ENCODE measurements around the gene SEMA4G. TPM values are rescaled to one million over a fixed set of nuclear protein-coding genes. Genes with fewer than 3 reads are reported as not detected.
A peak's percentile ranks its signal among the peaks of the same experiment; 100 is the strongest.

SEMA4G gene
- total RNA-seq, 1 donor from 2014 or later, result 0.26 TPM

GRCh38 chr10:100987685-100988049, 18.4 kb downstream of the SEMA4G start:
- peak overlapping the region; percentile 89 for H3K4me3 ChIP-seq (ENCODE audit: low read depth, low read length)
- H3K36me3 ChIP-seq (ENCODE audit: control insufficient read depth, insufficient read depth, low read length), result peaks cover 22% of the 10 kb centered on the region
- H3K27me3 ChIP-seq (ENCODE audit: control insufficient read depth, insufficient read depth, low read length), result no peaks in the 10 kb centered on the region
- FAIRE-seq (no peak), DNase-seq (ENCODE audit: low read depth) (no peak)
- no peak for TF ChIP-seq CTCF (IDR thresholded peaks at IDR 0.05; ENCODE audit: insufficient read depth, low read length, severe bottlenecking)

GRCh38 chr10:100988166-100988565, 18.9 kb downstream of the SEMA4G start:
- no peak for FAIRE-seq
- Histone ChIP-seq H3K27me3 (ENCODE audit: control insufficient read depth, insufficient read depth, low read length) (no peaks in the 10 kb centered on the region), H3K36me3 (ENCODE audit: control insufficient read depth, insufficient read depth, low read length) (peaks cover 17% of the 10 kb centered on the region), H3K4me3 (ENCODE audit: low read depth, low read length) (peak overlapping the region; percentile 89)
- no peak for TF ChIP-seq CTCF (IDR thresholded peaks at IDR 0.05; ENCODE audit: insufficient read depth, low read length, severe bottlenecking)
- DNase-seq (ENCODE audit: low read depth), result no peak

GRCh38 chr10:100989088-100989487, 19.8 kb downstream of the SEMA4G start:
- no peak for TF ChIP-seq CTCF (IDR thresholded peaks at IDR 0.05; ENCODE audit: insufficient read depth, low read length, severe bottlenecking)
- Histone ChIP-seq H3K4me3 (ENCODE audit: low read depth, low read length) (no peak overlapping the region), H3K27me3 (ENCODE audit: control insufficient read depth, insufficient read depth, low read length) (no peaks in the 10 kb centered on the region), H3K36me3 (ENCODE audit: control insufficient read depth, insufficient read depth, low read length) (peaks cover 16% of the 10 kb centered on the region)
- no peak for DNase-seq (ENCODE audit: low read depth)
- FAIRE-seq, result no peak

- Histone ChIP-seq H3K4me3 (ENCODE audit: low read depth, low read length) (no peak overlapping the region), H3K36me3 (ENCODE audit: control insufficient read depth, insufficient read depth, low read length) (peaks cover 17% of the 10 kb centered on the region), H3K27me3 (ENCODE audit: control insufficient read depth, insufficient read depth, low read length) (no peaks in the 10 kb centered on the region)
- peak; percentile 63 for TF ChIP-seq CTCF (IDR thresholded peaks at IDR 0.05; ENCODE audit: insufficient read depth, low read length, severe bottlenecking)
- FAIRE-seq, result no peak
- DNase-seq (ENCODE audit: low read depth), result no peak
Measured at GRCh38 chr10:100993986-100994708, 24.8 kb downstream of the SEMA4G start.

- Histone ChIP-seq H3K27me3 (ENCODE audit: control insufficient read depth, insufficient read depth, low read length) (no peaks in the 10 kb centered on the region), H3K36me3 (ENCODE audit: control insufficient read depth, insufficient read depth, low read length) (peaks cover 13% of the 10 kb centered on the region), H3K4me3 (ENCODE audit: low read depth, low read length) (no peak overlapping the region)
- DNase-seq (ENCODE audit: low read depth), result no peak
- no peak for TF ChIP-seq CTCF (IDR thresholded peaks at IDR 0.05; ENCODE audit: insufficient read depth, low read length, severe bottlenecking)
- no peak for FAIRE-seq
Measured at GRCh38 chr10:100995181-100995580, 25.9 kb downstream of the SEMA4G start.

All from bronchial epithelial cell (primary cell).